ENCODE measurements around the gene CREB3. TPM values are rescaled to one million over a fixed set of nuclear protein-coding genes. Genes with fewer than 3 reads are reported as not detected.

CREB3 gene
- total and polyA plus RNA-seq, 4 donors = 9.2 to 21.4 (median 18.1) TPM

DNA sequence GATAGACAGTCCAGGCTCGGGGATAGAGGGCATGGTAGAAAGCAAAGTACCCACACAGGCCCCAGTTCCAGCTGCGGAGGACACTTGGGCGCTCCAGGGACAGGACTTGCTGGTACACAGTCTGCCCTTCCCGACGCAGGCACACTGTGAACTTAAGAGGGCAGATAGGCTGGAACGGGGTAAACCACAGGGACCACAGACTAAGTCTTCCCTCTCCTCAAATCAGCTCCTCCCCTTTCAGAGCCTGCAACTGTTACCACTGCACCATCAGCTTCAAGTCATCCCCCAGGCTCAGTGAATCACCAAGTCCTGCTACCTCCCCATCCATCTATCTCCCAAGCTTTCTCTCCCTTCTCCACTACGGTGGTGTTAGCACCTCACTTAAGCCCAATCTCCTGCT, 9.3 kb downstream of the CREB3 start:
- peaks cover 18 to 70% (median 66%) of the 10 kb centered on the region in 4 donors for H3K36me3 ChIP-seq (ENCODE audit: control insufficient read depth in 4 of 4, insufficient read depth in 3 of 4, low read depth in 1 of 4, low read length in 3 of 4)

DNA sequence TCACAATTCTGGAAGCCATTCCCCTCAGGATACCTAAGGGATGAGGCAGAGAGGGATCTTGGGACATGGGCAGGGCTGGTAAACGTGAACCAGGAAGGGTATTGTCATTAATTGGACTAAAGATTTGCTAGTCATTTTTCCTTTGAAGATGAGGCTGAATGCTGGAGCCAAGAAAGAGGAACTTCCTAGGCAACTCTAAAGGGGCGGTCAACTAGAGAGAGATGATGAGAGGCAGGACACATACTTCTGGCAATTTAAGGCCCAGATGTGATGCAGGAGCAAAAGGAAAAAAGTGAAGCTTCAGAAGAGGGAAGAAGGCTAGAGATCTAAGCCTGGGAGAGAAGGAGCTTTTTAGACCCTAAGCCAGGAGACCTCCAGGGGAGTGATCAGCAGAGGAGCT, 11.0 kb downstream of the CREB3 start:
- H3K36me3 ChIP-seq (ENCODE audit: control insufficient read depth in 4 of 4, insufficient read depth in 3 of 4, low read depth in 1 of 4, low read length in 3 of 4) = peaks cover 12 to 53% (median 51%) of the 10 kb centered on the region in 4 donors
- H3K9me3 ChIP-seq (ENCODE audit: control insufficient read depth in 4 of 4, low read length in 3 of 4) = no peaks in the 10 kb centered on the region
- no peak overlapping the region for H3K4me3 ChIP-seq (ENCODE audit: low read depth in 1 of 3, low read length in 3 of 3)
- H3K27me3 ChIP-seq (ENCODE audit: control insufficient read depth in 4 of 4, insufficient read depth in 4 of 4, low read length in 3 of 4) = no peaks in the 10 kb centered on the region
- WGBS = 72% methylated on average over 2 of the region's 2 CpGs
- no peak overlapping the region for H3K27ac ChIP-seq (ENCODE audit: low read depth in 1 of 2, low read length in 2 of 2)
- DNase-seq (ENCODE audit: low spot score) = no peak
- H3K9ac ChIP-seq (ENCODE audit: low read depth in 1 of 2, low read length in 2 of 2) = no peak overlapping the region
- peaks cover 8 to 29% (median 24%) of the 10 kb centered on the region in 4 donors for H3K4me1 ChIP-seq (ENCODE audit: control insufficient read depth in 4 of 4, insufficient read depth in 4 of 4, low read length in 3 of 4)
- TF ChIP-seq RXRA (IDR thresholded peaks at IDR 0.05) (no peak), FOXA1 (IDR thresholded peaks at IDR 0.05) (no peak), JUND (IDR thresholded peaks at IDR 0.05) (no peak), TAF1 (conservative IDR thresholded peaks at IDR 0.05) (no peak), MAX (IDR thresholded peaks at IDR 0.05) (no peak), YY1 (IDR thresholded peaks at IDR 0.05) (no peak), HNF4A (conservative IDR thresholded peaks at IDR 0.05) (no peak), NR2F2 (IDR thresholded peaks at IDR 0.05) (no peak), ATF3 (IDR thresholded peaks at IDR 0.05) (no peak), EGR1 (IDR thresholded peaks at IDR 0.05; ENCODE audit: low read depth in 2 of 2) (no peak), RAD21 (IDR thresholded peaks at IDR 0.05) (no peak), HNF4G (IDR thresholded peaks at IDR 0.05) (no peak), GABPA (IDR thresholded peaks at IDR 0.05 in 1 of 2, conservative IDR thresholded peaks at IDR 0.05 in 1 of 2) (no peak)
- TF ChIP-seq, protein P1, sequence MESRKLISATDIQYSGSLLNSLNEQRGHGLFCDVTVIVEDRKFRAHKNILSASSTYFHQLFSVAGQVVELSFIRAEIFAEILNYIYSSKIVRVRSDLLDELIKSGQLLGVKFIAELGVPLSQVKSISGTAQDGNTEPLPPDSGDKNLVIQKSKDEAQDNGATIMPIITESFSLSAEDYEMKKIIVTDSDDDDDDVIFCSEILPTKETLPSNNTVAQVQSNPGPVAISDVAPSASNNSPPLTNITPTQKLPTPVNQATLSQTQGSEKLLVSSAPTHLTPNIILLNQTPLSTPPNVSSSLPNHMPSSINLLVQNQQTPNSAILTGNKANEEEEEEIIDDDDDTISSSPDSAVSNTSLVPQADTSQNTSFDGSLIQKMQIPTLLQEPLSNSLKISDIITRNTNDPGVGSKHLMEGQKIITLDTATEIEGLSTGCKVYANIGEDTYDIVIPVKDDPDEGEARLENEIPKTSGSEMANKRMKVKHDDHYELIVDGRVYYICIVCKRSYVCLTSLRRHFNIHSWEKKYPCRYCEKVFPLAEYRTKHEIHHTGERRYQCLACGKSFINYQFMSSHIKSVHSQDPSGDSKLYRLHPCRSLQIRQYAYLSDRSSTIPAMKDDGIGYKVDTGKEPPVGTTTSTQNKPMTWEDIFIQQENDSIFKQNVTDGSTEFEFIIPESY (IDR thresholded peaks at IDR 0.05) = no peak
- TF ChIP-seq, protein P2, sequence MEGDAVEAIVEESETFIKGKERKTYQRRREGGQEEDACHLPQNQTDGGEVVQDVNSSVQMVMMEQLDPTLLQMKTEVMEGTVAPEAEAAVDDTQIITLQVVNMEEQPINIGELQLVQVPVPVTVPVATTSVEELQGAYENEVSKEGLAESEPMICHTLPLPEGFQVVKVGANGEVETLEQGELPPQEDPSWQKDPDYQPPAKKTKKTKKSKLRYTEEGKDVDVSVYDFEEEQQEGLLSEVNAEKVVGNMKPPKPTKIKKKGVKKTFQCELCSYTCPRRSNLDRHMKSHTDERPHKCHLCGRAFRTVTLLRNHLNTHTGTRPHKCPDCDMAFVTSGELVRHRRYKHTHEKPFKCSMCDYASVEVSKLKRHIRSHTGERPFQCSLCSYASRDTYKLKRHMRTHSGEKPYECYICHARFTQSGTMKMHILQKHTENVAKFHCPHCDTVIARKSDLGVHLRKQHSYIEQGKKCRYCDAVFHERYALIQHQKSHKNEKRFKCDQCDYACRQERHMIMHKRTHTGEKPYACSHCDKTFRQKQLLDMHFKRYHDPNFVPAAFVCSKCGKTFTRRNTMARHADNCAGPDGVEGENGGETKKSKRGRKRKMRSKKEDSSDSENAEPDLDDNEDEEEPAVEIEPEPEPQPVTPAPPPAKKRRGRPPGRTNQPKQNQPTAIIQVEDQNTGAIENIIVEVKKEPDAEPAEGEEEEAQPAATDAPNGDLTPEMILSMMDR (IDR thresholded peaks at IDR 0.05; ENCODE audit: low read depth, low read length, missing input control) = no peak

More for the DNA sequence above, 9.3 kb downstream of the CREB3 start:
- no peak overlapping the region for H3K4me3 ChIP-seq (ENCODE audit: low read depth in 1 of 3, low read length in 3 of 3)
- no peaks in the 10 kb centered on the region for H3K9me3 ChIP-seq (ENCODE audit: control insufficient read depth in 4 of 4, low read length in 3 of 4)
- no peak for DNase-seq (ENCODE audit: low spot score)
- no peak overlapping the region for H3K9ac ChIP-seq (ENCODE audit: low read depth in 1 of 2, low read length in 2 of 2)
- 89% methylated on average over 7 of the region's 7 CpGs for WGBS
- no peak overlapping the region for H3K27ac ChIP-seq (ENCODE audit: low read depth in 1 of 2, low read length in 2 of 2)
- H3K27me3 ChIP-seq (ENCODE audit: control insufficient read depth in 4 of 4, insufficient read depth in 4 of 4, low read length in 3 of 4) = no peaks in the 10 kb centered on the region
- TF ChIP-seq FOXA2 (IDR thresholded peaks at IDR 0.05) (no peak), RXRA (IDR thresholded peaks at IDR 0.05) (no peak), REST (IDR thresholded peaks at IDR 0.05) (no peak)
- TF ChIP-seq, protein P1 (IDR thresholded peaks at IDR 0.05) = no peak
- H3K4me1 ChIP-seq (ENCODE audit: control insufficient read depth in 4 of 4, insufficient read depth in 4 of 4, low read length in 3 of 4) = peaks cover 5 to 13% (median 10%) of the 10 kb centered on the region in 4 donors

Measured in liver (tissue), 9 donors.